Stimulated activated CD4-positive, alpha-beta T cell treated with anti-CD3 and anti-CD28 coated beads, Interleukin-4, amount 100 ng/mL, for 1 hour (primary cell): ENCODE results near the gene ITCH.
"Not testable (repeated sequence)": the region's sequence is repeated elsewhere in the genome, so short reads cannot be mapped to it uniquely, and the experiment has no call there.

Experiments
- DNase-seq: peaks from one replicate; pipeline ENCODE4 v3.0.0-alpha.2; 2020

ITCH gene

DNA sequence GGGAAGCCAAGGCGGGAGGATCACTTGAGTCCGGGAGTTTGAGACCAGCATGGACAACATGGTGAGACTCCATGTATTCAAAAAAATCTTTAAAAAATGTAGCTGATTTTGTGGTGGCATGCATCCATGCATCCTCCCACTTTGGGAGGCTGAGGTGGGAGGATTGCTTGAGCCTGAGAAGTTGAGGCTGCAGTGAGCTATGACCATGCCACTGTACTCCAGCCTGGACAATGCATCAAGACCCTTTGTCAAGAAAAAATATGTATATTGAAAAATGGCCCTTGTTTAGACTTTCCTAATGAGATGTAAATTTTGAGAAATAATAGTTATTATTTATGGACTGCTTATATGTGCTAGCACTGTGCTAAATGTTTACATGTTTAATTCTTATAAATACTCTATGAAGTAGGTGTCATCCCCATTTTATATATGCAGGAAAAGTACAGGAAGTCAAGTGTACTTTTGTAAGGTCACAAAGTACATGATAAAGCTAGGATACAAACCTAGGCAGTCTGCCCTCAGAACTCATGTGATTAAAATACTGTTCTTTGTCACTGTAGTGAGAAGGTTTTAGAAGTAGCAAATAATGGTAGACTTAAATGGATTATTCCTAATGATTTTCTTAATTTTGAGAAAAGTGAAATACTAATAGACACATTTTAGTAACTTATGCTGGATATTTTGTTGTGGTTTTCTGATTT is 58.8 kb downstream of the ITCH start:
- DNase-seq = no peak

GRCh38 chr20:34425032-34425690 is 62.1 kb downstream of the ITCH start:
- DNase-seq = not testable (repeated sequence)

- no peak for DNase-seq
These were observed 63.0 kb downstream of the ITCH start for GRCh38 chr20:34426026-34426425.

GRCh38 chr20:34427331-34427730 is 64.3 kb downstream of the ITCH start:
- no peak for DNase-seq

- DNase-seq = no peak
These were observed 64.7 kb downstream of the ITCH start for GRCh38 chr20:34427784-34428183.

GRCh38 chr20:34431168-34431567 is 68.1 kb downstream of the ITCH start:
- no peak for DNase-seq

DNA sequence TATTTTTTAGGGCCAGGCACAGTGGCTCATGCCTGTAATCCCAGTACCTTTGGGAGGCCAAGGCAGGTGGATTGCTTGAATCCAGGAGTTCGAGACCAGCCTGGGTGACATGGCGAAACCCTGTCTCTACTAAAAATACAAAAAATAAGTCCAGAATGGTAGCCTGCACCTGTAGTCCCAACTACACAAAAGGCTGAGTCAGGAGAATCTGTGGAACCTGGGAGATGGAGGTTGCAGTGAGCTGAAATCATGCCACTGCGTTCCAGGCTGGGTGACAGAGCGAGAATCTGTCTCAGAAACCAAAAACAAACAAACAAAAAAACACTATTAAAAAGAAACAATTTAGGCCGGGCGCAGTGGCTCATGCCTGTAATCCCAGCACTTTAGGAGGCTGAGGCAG is 69.6 kb downstream of the ITCH start:
- DNase-seq = not testable (repeated sequence)

GRCh38 chr20:34433391-34433790 is 70.3 kb downstream of the ITCH start:
- no peak for DNase-seq

DNA sequence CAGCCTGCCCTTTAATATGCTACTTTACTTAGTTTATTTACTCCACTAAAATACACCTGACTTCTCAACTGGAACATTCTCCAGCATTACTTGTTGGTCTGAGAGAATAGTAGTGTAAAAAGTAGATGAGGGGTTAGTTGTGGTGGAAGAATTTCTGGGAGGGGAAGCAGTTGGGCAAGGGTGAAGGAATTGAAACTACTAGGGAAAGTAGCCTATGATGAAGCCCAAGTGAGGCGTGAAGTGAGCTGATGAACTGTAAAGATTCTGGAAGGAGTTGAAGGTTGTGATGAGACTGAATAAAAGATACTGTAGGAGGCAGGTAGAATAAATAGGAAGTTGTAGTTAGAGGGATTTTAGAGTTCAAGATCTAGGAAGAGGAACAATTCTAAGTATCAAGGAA is 72.5 kb downstream of the ITCH start:
- DNase-seq = no peak

- no peak for DNase-seq
These were observed 74.4 kb downstream of the ITCH start for GRCh38 chr20:34437330-34437986.

DNA sequence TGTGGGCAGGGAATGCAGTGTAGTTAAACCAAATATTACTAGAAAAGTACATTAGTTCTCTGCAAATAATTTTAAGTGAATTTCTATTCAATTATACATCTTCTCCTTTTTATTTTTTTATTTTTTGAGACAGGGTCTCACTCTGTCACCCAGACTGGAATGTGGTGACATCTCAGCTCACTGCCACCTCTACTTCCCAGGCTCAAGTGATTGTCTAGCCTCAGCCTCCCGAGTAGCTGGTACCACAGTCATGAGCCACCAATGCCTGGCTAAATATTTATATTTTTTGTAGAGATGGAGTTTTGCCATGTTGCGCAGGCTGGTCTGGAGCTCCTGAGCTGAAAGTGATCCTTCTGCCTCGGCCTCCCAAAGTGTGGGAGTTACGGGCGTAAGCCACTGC is 76.1 kb downstream of the ITCH start:
- no peak for DNase-seq

DNA sequence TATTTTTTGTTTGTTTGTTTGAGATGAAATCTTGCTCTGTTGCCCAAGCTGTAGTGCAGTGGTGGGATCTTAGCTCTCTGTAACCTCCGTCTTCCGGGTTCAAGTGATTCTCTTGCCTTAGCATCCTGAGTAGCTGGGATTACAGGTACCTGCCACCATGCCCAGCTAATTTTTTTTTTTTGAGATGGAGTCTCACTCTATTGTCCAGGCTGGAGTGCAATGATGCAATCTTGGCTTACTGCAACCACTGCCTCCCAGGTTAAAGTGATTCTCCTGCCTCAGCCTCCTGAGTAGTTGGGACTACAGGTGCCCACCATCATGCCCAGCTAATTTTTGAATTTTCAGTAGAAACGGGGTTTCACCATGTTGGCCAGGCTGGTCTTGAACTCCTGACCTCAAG is 78.3 kb downstream of the ITCH start:
- not testable (repeated sequence) for DNase-seq

GRCh38 chr20:34443546-34443945 is 80.5 kb downstream of the ITCH start:
- DNase-seq = no peak

GRCh38 chr20:34445177-34446065 is 82.3 kb downstream of the ITCH start:
- DNase-seq = no peak

- no peak for DNase-seq
These were observed 85.4 kb downstream of the ITCH start for GRCh38 chr20:34448517-34448916.

DNA sequence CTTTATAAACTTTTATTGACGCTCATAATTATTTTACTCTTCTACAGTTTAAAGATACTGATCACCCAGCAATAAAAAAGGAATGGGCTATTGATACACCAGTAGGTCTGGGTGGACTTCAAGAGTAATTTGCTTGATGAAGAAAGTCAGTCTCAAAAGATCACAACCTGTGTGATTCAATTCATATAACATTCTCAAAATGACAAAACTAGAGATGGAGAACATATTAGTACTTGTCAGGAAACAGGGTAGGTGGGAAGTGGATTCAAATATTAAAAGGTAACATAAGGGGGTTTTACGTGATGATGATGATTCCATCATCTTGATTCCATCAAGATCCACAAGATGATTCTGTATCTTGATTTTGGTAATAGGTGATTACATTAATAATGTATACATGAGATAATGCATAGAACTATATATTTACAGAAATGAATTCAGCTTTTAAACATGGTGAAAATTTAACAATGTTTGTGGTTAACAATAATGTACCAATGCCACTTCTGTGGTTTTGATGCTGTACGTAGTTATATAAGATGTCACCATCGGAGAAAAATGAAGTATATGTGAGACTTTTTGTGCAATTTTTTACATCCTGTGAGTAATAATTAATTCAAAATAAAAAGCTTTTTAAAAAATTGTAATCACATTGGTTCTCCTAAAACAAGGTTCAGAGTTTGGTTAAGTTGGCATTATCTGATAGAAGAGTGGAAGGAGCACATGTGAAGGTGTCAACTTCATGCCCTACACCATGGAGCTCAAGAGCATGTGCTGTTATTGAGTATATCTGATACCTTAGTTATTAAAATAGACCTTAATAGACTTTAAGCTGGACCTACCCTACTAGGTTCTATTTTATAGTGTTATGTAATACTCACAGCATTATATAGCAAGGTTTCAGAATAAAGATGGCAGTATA is 86.9 kb downstream of the ITCH start:
- DNase-seq = no peak

DNA sequence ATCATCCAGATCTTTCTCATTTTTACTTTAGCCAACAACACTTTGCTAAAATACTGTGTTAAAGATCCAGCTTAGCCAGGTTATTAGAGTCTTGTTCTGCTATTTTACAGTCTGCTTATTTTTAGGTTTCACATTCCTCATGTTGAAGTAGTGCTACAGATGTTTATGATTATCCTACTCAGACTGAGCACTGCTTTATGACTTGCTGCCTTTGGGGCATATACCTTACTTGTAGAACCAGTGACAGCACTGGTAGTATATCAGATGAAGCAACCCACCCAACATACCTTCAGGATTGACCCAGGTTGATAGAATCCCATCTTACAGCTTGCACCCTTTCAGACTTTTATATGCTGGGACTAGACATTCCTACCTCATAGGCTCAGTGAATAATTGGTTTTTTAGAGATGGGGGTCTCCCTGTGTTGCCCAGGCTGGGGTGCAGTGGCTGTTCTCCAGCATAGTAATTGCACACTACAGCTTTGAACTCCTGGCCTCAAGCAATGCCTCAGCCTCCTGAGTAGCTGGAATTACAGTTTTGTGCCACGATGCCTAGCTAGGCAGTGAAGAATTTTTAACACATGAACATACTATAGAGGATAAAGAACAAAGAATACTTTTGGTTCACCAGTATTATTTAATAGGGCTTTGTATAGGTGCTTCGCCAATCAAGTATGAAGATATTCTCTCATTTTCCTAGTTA is 89.4 kb downstream of the ITCH start:
- no peak for DNase-seq

DNA sequence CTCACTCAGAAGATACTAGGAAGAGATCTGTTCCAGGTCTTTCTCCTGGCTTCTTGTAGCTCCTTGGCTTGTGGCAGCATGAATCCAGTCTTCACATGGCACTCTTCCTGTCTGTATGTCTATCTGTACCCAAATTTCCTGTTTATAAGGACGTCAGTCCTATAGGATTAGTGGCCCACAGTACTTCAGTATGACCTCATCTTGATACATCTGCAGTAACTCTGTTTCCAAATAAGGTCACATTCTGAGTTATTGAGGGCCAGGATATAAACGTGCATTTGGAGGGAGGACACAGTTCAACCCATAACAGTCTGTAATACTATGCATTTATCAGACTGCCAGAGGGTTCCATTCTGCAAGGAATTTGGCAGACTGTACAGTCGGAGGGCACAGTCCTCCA is 95.6 kb downstream of the ITCH start:
- no peak for DNase-seq

- no peak for DNase-seq
These were observed 96.3 kb downstream of the ITCH start for GRCh38 chr20:34459209-34459897.

- DNase-seq = no peak
These were observed 98.7 kb downstream of the ITCH start for GRCh38 chr20:34461779-34462087.

- no peak for DNase-seq
These were observed 105.9 kb downstream of the ITCH start for GRCh38 chr20:34468951-34469350.
